MCF 10A (cell line): ENCODE results near the gene ECM2. TPM values are rescaled to one million over a fixed set of nuclear protein-coding genes. Genes with fewer than 3 reads are reported as not detected.
A peak's percentile ranks its signal among the peaks of the same experiment; 100 is the strongest.

Source experiments
- BruUV-seq: library from RNA; stranded (reverse); fragments of 400-500 nt; replicated peaks from 2 replicates; lab custom pipeline; 2021; lab: Mats Ljungman, UMichigan
- CTCF ChIA-PET: fragments of 300-600 bp; sonication (Branson Sonifier 250); formaldehyde crosslinking; extraction: SDS; loops from one replicate; lab custom pipeline; 2021; ENCODE audit warnings: antibody characterized with exemption, inconsistent platforms; lab: Yijun Ruan, JAX
- POLR2A ChIA-PET: fragments of 300-600, 350-650 bp; sonication (Branson Sonifier 250); formaldehyde crosslinking; extraction: SDS; loops from one replicate; lab custom pipeline; 2020; ENCODE audit warnings: antibody characterized with exemption, inconsistent platforms; lab: Yijun Ruan, JAX
- DNase-seq: peaks from one replicate; pipeline ENCODE4 v3.0.0-alpha.2; 2018; ENCODE audit not compliant: unreplicated experiment
- H3K27ac Mint-ChIP-seq: one replicate; pipeline ENCODE4 v1.8.0; 2022; ENCODE audit warnings: mild to moderate bottlenecking, low read depth, mixed read lengths; ENCODE audit not compliant: unreplicated experiment
- H3K27me3 Mint-ChIP-seq: one replicate; pipeline ENCODE4 v1.8.0; 2022; ENCODE audit warnings: mixed read lengths; ENCODE audit not compliant: insufficient read depth, unreplicated experiment
- H3K36me3 Mint-ChIP-seq: one replicate; pipeline ENCODE4 v1.8.0; 2022; ENCODE audit warnings: mild to moderate bottlenecking, moderate library complexity, mixed read lengths; ENCODE audit not compliant: insufficient read depth, unreplicated experiment
- H3K4me1 Mint-ChIP-seq: one replicate; pipeline ENCODE4 v1.8.0; 2022; ENCODE audit warnings: mixed read lengths; ENCODE audit not compliant: insufficient read depth, unreplicated experiment
- H3K4me3 Mint-ChIP-seq: one replicate; pipeline ENCODE4 v1.8.0; 2022; ENCODE audit warnings: mild to moderate bottlenecking, moderate library complexity, mixed read lengths; ENCODE audit not compliant: unreplicated experiment
- H3K9me3 Mint-ChIP-seq: one replicate; pipeline ENCODE4 v1.8.0; 2022; ENCODE audit warnings: mixed read lengths; ENCODE audit not compliant: unreplicated experiment
- CTCF ChIP-seq: fragments of 200-600 bp; IDR thresholded peaks from one replicate; pipeline ENCODE4 v1.8.0; 2022; ENCODE audit warnings: antibody characterized with exemption, mild to moderate bottlenecking; ENCODE audit not compliant: unreplicated experiment
- intact Hi-C: fragments of 100-400 bp; cut with micrococcal nuclease; formaldehyde crosslinking; loops from 2 replicates; pipeline ENCODE4 v1.14.1; 2022
- total RNA-seq: library from RNA; stranded (reverse); gene quantifications from 2 replicates; pipeline ENCODE4 v1.2.3, GENCODE V29; 2022

The ECM2 gene
- total RNA-seq, 1 experiment from 2014 or later, result 13.5 TPM

DNA sequence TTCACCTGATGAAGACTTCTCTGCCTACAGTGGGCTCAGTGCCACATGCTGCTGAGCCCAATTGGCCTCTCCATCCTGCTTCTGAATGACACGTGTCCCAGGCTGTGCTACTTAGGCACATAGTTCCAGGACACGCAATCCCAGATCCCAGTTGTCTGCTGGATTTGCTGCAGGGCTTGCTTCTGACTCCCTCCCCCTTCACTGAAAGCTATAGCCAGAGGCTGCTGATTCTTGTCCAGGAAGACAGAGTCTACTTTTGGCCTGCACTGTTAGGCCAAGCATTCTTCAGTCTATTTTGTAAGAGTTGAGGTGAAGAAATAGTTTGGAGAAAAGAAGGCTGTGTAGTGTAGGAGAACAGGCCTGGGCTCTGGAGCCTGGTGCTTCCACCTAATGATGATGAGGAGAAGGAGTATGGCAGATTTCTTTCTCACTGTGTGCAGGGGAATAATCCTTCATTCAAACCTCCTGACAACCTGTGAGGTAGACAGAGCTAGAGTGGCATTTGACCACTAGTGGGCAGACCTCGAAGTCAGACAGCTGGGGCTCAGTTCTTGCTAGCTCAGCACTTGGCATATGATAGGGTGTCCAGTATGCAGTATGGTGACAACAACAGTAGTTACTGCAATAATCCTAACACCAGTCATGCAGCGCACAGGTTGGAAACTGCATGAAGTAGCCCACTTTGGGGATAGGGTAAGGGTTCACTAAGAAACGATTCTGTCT lies 34.0 kb downstream of the ECM2 start:
- peak; percentile 47 for TF ChIP-seq CTCF
- H3K4me3 Mint-ChIP-seq, result peak overlapping the region; percentile 8
- H3K36me3 Mint-ChIP-seq, result peaks cover 18% of the 10 kb centered on the region
- H3K9me3 Mint-ChIP-seq, result no peaks in the 10 kb centered on the region
- POLR2A ChIA-PET, result interaction anchor here (0.9 to 6.3 kb wide), 8 partner anchors 8 to 175 kb away, joined by 3 to 64 read pairs (median 4); partner anchors contain the start of genes ASPN, CENPP and NOL8
- CTCF ChIA-PET, result interaction anchor here (0.8 to 2.7 kb wide), 8 partner anchors 8 to 116 kb away, joined by 3 to 5 read pairs (median 3); no protein-coding TSS in a partner anchor
- intact Hi-C loops, result loop anchor here (1.0 to 10.0 kb wide), 2 partner anchors 132 to 293 kb away; no protein-coding TSS in a partner anchor
- peak overlapping the region; percentile 57 for H3K27ac Mint-ChIP-seq
- no TSS peak for BruUV-seq
- peak; percentile 68 for DNase-seq
- no peaks in the 10 kb centered on the region for H3K27me3 Mint-ChIP-seq
- H3K4me1 Mint-ChIP-seq, result peaks cover 28% of the 10 kb centered on the region

DNA sequence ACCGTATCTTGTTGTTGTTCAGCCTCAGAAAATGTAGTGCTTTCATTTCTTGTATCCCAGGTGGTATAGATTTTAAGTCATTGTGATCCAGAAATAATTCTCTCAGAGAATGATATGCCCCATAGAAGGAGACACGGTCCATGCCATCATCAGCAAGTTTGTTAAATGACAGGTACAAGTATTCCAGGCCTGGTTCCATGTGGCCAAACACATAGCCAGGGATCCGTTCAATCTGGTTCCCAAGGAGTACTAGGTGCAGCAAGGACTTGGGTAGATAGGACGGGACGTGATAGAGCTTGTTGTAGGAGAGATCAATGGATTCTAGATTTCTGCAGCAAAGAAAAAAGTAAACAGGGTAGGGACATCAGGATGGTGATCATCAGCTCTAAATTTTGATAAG lies 35.1 kb downstream of the ECM2 start:
- Mint-ChIP-seq H3K9me3 (no peaks in the 10 kb centered on the region), H3K27me3 (no peaks in the 10 kb centered on the region), H3K27ac (no peak overlapping the region), H3K4me3 (no peak overlapping the region), H3K36me3 (peaks cover 19% of the 10 kb centered on the region), H3K4me1 (peaks cover 21% of the 10 kb centered on the region)
- CTCF ChIA-PET, result interaction anchor here (0.6 to 1.3 kb wide), 5 partner anchors 32 to 1676 kb away, joined by 3 to 4 read pairs (median 3); no protein-coding TSS in a partner anchor
- DNase-seq, result no peak
- TF ChIP-seq CTCF, result no peak
- POLR2A ChIA-PET, result interaction anchor here (0.8 to 4.9 kb wide), 4 partner anchors 9 to 114 kb away, joined by 3 to 26 read pairs (median 3); partner anchors contain the start of gene ASPN
- BruUV-seq, result no TSS peak
- intact Hi-C loops, result loop anchor here (10.0 kb wide), 1 partner anchor 294 kb away; no protein-coding TSS in a partner anchor

DNA sequence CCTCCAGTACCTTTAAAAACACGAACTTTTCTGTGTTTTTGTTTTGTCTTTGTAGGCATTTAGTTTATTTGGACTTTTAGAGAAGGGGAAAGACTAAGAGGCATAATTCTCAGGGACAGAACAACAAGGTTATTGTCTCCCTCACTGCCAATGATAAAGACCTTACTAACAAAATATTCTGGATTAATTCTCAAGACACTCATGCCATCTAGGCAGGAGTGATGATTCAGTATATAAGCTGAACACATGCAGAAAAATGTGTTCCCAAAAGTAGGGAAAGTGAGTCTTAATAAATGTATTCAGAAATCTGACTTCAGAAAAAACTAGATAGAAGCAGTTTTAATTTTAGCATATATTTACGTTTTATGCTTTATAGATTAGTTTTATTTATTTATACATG lies 36.1 kb downstream of the ECM2 start:
- CTCF ChIA-PET, result interaction anchor here (0.8 kb wide), 1 partner anchor 21 kb away, joined by 6 read pairs; no protein-coding TSS in a partner anchor
- Mint-ChIP-seq H3K27me3 (no peaks in the 10 kb centered on the region), H3K9me3 (no peaks in the 10 kb centered on the region), H3K4me3 (no peak overlapping the region), H3K4me1 (peaks cover 21% of the 10 kb centered on the region), H3K27ac (no peak overlapping the region), H3K36me3 (peaks cover 19% of the 10 kb centered on the region)
- no TSS peak for BruUV-seq
- DNase-seq, result no peak
- no peak for TF ChIP-seq CTCF
- intact Hi-C loops, result loop anchor here (10.0 kb wide), 1 partner anchor 295 kb away; no protein-coding TSS in a partner anchor
- POLR2A ChIA-PET, result interaction anchor here (0.7 to 4.9 kb wide), 4 partner anchors 18 to 102 kb away, joined by 3 to 26 read pairs (median 4); partner anchors contain the start of gene ASPN
